Fibroblast of lung (primary cell): ENCODE measurements around the gene USP33.

Source experiments
- CTCF ChIP-seq, 2 donors: IDR thresholded peaks in 1 of 2; conservative IDR thresholded peaks in 1 of 2; 1 replicate in 1 of 2; 2 replicates in 1 of 2; pipeline ENCODE4 v1.5.1; 2011 to 2012; ENCODE audit warnings: low read length in 2 of 2, control low read depth in 1 of 2, inconsistent platforms in 1 of 2, low read depth in 1 of 2, mild to moderate bottlenecking in 1 of 2
- EZH2 ChIP-seq: IDR thresholded peaks from 2 replicates; pipeline ENCODE4 v1.5.1; 2012; ENCODE audit warnings: low read length, control low read depth, mild to moderate bottlenecking; ENCODE audit errors: missing control alignments

GRCh38 chr1:77757603-77758002 is 2.0 kb downstream of the USP33 start:
- TF ChIP-seq CTCF (conservative IDR thresholded peaks at IDR 0.05 in 1 of 2, IDR thresholded peaks at IDR 0.05 in 1 of 2; ENCODE audit: low read depth in 1 of 2, low read length in 2 of 2) (no peak), EZH2 (no peak)
